ENCODE measurements around the gene MOB1B.

Gene MOB1B

GRCh38 chr4:70901607-70901983 is 574 bp upstream of the MOB1B start:
- H3K27ac ChIP-seq = peak overlapping the region; percentile 56
- TF ChIP-seq CTCF (IDR thresholded peaks at IDR 0.05) = no peak
- TF ChIP-seq ZFX (IDR thresholded peaks at IDR 0.05; ENCODE audit: borderline replicate concordance) = no peak

GRCh38 chr4:70902577-70903290 is 565 bp downstream of the MOB1B start:
- TF ChIP-seq ZFX (IDR thresholded peaks at IDR 0.05; ENCODE audit: borderline replicate concordance) (no peak), CTCF (IDR thresholded peaks at IDR 0.05) (no peak)
- peak overlapping the region; percentile 56 for H3K27ac ChIP-seq

GRCh38 chr4:70903291-70903603 is 1.1 kb downstream of the MOB1B start:
- TF ChIP-seq ZFX (IDR thresholded peaks at IDR 0.05; ENCODE audit: borderline replicate concordance) (no peak), CTCF (IDR thresholded peaks at IDR 0.05) (no peak)
- no peak overlapping the region for H3K27ac ChIP-seq

GRCh38 chr4:70908993-70909556 is 6.9 kb downstream of the MOB1B start:
- no peak for TF ChIP-seq ZFX (IDR thresholded peaks at IDR 0.05; ENCODE audit: borderline replicate concordance)
- TF ChIP-seq CTCF (IDR thresholded peaks at IDR 0.05) = no peak
- H3K27ac ChIP-seq = no peak overlapping the region

- no peak overlapping the region for H3K27ac ChIP-seq
- TF ChIP-seq ZFX (IDR thresholded peaks at IDR 0.05; ENCODE audit: borderline replicate concordance) (no peak), CTCF (IDR thresholded peaks at IDR 0.05) (no peak)
These were observed 11.8 kb downstream of the MOB1B start for GRCh38 chr4:70914000-70914399.

- no peak for TF ChIP-seq ZFX (IDR thresholded peaks at IDR 0.05; ENCODE audit: borderline replicate concordance)
- no peak for TF ChIP-seq CTCF (IDR thresholded peaks at IDR 0.05)
- no peak overlapping the region for H3K27ac ChIP-seq
These were observed 12.5 kb downstream of the MOB1B start for GRCh38 chr4:70914631-70915030.

- H3K27ac ChIP-seq = no peak overlapping the region
- TF ChIP-seq CTCF (IDR thresholded peaks at IDR 0.05) (no peak), ZFX (IDR thresholded peaks at IDR 0.05; ENCODE audit: borderline replicate concordance) (no peak)
These were observed 13.1 kb downstream of the MOB1B start for GRCh38 chr4:70915036-70915815.
